A549 (cell line): ENCODE results near the gene MCTP1.

Experiments used
- CEBPB ChIP-seq, 2 experiments: fragments of >200 bp in 1 of 2; sonication (Bioruptor Twin) in 1 of 2; formaldehyde crosslinking in 1 of 2; IDR thresholded peaks; 2 replicates each; pipeline ENCODE4 v1.6.1; 2012 to 2016
- FOSL2 ChIP-seq, 2 experiments: fragments of 450-650 bp in 1 of 2; fragments of >200 bp in 1 of 2; sonication (Bioruptor Twin) in 1 of 2; formaldehyde crosslinking; IDR thresholded peaks; 2 replicates each; pipeline versions ENCODE4 v1.5.0 to v1.6.1; 2016 to 2020; ENCODE audit warnings: mild to moderate bottlenecking in 1 of 2, moderate library complexity in 1 of 2
- HDAC2 ChIP-seq: fragments of 200-600 bp; sonication (generic); IDR thresholded peaks from 2 replicates; pipeline ENCODE4 v1.6.1; 2016
- JUN ChIP-seq, 2 experiments: fragments of >200 bp; sonication (Bioruptor Twin); formaldehyde crosslinking; IDR thresholded peaks; 2 replicates in 1 of 2; 3 replicates in 1 of 2; pipeline ENCODE4 v1.6.1; 2016 to 2017
- MAFK ChIP-seq: fragments of 450-650 bp; IDR thresholded peaks from 2 replicates; pipeline ENCODE4 v1.6.1; 2014; ENCODE audit not compliant: partially characterized antibody
- MAZ ChIP-seq: fragments of 150-350 bp; IDR thresholded peaks from 2 replicates; pipeline ENCODE4 v1.6.1; 2014; ENCODE audit warnings: antibody characterized with exemption, low read depth, low read length, borderline replicate concordance
- POLR2A ChIP-seq: IDR thresholded peaks from 2 replicates; pipeline ENCODE4 v1.6.1; 2012; ENCODE audit warnings: mild to moderate bottlenecking, low read length
- RAD21 ChIP-seq, 2 experiments: fragments of >200 bp in 1 of 2; sonication (Bioruptor Twin) in 1 of 2; formaldehyde crosslinking in 1 of 2; IDR thresholded peaks in 1 of 2; conservative IDR thresholded peaks in 1 of 2; 2 replicates in 1 of 2; 3 replicates in 1 of 2; pipeline ENCODE4 v1.6.1; 2012 to 2018; ENCODE audit warnings: inconsistent platforms in 1 of 2
- RFX5 ChIP-seq: fragments of 450-650 bp; IDR thresholded peaks from 2 replicates; pipeline ENCODE4 v1.7.1; 2014; ENCODE audit warnings: antibody characterized with exemption, mild to moderate bottlenecking, moderate library complexity
- RNF2 ChIP-seq: fragments of 200-600 bp; sonication (generic); IDR thresholded peaks from 2 replicates; pipeline ENCODE4 v1.6.1; 2016; ENCODE audit warnings: low read depth, mild to moderate bottlenecking, antibody characterized with exemption, moderate library complexity, borderline replicate concordance
- SMC3 ChIP-seq: fragments of >200 bp; sonication (Bioruptor Twin); formaldehyde crosslinking; IDR thresholded peaks from 3 replicates; pipeline ENCODE4 v1.6.1; 2018; ENCODE audit warnings: inconsistent platforms
- ZFP36 ChIP-seq: fragments of 450-650 bp; IDR thresholded peaks from 2 replicates; pipeline ENCODE4 v1.6.1; 2014; ENCODE audit warnings: borderline replicate concordance; ENCODE audit not compliant: partially characterized antibody
- TF ChIP-seq, protein P1 (sequence below): fragments of >200 bp; sonication (Bioruptor Twin); formaldehyde crosslinking; IDR thresholded peaks from 3 replicates; pipeline ENCODE4 v1.5.1; 2016
- TF ChIP-seq, protein P2 (sequence below): fragments of 200-600 bp; sonication (generic); IDR thresholded peaks from 2 replicates; pipeline ENCODE4 v1.6.1; 2016; ENCODE audit warnings: antibody characterized with exemption, mild to moderate bottlenecking, moderate library complexity

DNA sequence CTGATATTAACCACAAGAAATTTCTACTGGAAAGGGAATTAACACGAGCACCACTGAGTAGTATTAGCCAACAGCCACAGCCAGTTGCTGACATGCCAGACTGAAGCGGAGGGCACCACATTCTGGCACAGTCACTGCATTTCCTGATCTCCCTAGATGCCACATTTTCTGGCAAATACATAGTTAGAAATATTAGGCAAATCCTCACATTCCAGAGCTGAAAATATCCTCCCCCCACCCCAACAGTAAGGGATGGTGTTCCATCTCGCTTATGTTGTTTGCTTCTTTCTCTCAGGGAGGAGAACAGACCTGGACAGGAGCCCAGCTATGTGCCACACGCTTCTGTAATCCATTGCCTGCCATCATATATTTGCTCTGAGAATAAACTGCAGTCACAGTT, 32.8 kb upstream of the MCTP1 start:
- TF ChIP-seq FOSL2 (IDR thresholded peaks at IDR 0.05) (no peak), FOSL2 (CRISPR knock-in tag; IDR thresholded peaks at IDR 0.05) (no peak), JUN (IDR thresholded peaks at IDR 0.05) (no peak), MAFK (no peak), POLR2A (no peak), MAZ (no peak), CEBPB (IDR thresholded peaks at IDR 0.05) (no peak), RAD21 (conservative IDR thresholded peaks at IDR 0.05 in 1 of 2, IDR thresholded peaks at IDR 0.05 in 1 of 2) (no peak), RFX5 (no peak), HDAC2 (no peak), RNF2 (no peak), ZFP36 (no peak), SMC3 (no peak)
- TF ChIP-seq, protein P1, sequence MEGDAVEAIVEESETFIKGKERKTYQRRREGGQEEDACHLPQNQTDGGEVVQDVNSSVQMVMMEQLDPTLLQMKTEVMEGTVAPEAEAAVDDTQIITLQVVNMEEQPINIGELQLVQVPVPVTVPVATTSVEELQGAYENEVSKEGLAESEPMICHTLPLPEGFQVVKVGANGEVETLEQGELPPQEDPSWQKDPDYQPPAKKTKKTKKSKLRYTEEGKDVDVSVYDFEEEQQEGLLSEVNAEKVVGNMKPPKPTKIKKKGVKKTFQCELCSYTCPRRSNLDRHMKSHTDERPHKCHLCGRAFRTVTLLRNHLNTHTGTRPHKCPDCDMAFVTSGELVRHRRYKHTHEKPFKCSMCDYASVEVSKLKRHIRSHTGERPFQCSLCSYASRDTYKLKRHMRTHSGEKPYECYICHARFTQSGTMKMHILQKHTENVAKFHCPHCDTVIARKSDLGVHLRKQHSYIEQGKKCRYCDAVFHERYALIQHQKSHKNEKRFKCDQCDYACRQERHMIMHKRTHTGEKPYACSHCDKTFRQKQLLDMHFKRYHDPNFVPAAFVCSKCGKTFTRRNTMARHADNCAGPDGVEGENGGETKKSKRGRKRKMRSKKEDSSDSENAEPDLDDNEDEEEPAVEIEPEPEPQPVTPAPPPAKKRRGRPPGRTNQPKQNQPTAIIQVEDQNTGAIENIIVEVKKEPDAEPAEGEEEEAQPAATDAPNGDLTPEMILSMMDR, result no peak
- TF ChIP-seq, protein P2, sequence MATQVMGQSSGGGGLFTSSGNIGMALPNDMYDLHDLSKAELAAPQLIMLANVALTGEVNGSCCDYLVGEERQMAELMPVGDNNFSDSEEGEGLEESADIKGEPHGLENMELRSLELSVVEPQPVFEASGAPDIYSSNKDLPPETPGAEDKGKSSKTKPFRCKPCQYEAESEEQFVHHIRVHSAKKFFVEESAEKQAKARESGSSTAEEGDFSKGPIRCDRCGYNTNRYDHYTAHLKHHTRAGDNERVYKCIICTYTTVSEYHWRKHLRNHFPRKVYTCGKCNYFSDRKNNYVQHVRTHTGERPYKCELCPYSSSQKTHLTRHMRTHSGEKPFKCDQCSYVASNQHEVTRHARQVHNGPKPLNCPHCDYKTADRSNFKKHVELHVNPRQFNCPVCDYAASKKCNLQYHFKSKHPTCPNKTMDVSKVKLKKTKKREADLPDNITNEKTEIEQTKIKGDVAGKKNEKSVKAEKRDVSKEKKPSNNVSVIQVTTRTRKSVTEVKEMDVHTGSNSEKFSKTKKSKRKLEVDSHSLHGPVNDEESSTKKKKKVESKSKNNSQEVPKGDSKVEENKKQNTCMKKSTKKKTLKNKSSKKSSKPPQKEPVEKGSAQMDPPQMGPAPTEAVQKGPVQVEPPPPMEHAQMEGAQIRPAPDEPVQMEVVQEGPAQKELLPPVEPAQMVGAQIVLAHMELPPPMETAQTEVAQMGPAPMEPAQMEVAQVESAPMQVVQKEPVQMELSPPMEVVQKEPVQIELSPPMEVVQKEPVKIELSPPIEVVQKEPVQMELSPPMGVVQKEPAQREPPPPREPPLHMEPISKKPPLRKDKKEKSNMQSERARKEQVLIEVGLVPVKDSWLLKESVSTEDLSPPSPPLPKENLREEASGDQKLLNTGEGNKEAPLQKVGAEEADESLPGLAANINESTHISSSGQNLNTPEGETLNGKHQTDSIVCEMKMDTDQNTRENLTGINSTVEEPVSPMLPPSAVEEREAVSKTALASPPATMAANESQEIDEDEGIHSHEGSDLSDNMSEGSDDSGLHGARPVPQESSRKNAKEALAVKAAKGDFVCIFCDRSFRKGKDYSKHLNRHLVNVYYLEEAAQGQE, result no peak
